ENCODE results near the gene CYB5D1. TPM values are rescaled to one million over a fixed set of nuclear protein-coding genes. Genes with fewer than 3 reads are reported as not detected.

The CYB5D1 gene
- total and polyA plus RNA-seq, 2 of the 8 experiments (the other 6 are each of a cell fraction or from before 2014, with no cell fraction given) = 11.0 to 18.0 TPM

DNA sequence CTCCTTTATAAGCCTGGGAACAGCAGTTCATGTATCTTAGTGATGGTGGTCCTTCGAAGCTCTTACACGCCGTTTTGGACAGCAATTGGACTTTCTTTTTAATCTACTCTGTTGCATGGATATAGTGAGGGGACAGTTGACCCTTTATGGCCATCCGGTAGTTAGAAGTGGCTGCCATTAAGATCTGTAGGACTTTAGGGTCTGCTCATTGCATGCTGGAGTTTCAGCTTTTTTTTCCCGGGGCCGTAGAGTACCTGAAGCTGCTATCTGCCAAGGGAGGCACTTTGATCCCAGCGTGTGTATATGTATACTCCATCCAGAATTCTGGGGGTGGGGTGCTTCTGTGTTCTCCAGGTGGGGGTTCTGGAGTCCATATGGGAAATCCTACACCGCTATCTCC is 1.2 kb downstream of the CYB5D1 start (continued):
- TF ChIP-seq ZNF274 (IDR thresholded peaks at IDR 0.05; ENCODE audit: borderline replicate concordance, extremely low read depth, low read length) = no peak
- no peak for TF ChIP-seq PHF8 (conservative IDR thresholded peaks at IDR 0.05; ENCODE audit: low read depth, low read length)
- TF ChIP-seq, protein P1, sequence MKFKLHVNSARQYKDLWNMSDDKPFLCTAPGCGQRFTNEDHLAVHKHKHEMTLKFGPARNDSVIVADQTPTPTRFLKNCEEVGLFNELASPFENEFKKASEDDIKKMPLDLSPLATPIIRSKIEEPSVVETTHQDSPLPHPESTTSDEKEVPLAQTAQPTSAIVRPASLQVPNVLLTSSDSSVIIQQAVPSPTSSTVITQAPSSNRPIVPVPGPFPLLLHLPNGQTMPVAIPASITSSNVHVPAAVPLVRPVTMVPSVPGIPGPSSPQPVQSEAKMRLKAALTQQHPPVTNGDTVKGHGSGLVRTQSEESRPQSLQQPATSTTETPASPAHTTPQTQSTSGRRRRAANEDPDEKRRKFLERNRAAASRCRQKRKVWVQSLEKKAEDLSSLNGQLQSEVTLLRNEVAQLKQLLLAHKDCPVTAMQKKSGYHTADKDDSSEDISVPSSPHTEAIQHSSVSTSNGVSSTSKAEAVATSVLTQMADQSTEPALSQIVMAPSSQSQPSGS (IDR thresholded peaks at IDR 0.05; ENCODE audit: low read length) = no peak
- no peak for TF ChIP-seq EP300 (IDR thresholded peaks at IDR 0.05; ENCODE audit: borderline replicate concordance in 1 of 2, low read depth in 2 of 2, low read length in 2 of 2)
- no peak for TF ChIP-seq NRF1 (IDR thresholded peaks at IDR 0.05; ENCODE audit: low read depth, low read length)

All from H1 (cell line).